Gastrocnemius medialis (tissue), 4 donors: ENCODE data around the gene TAGLN2. TPM values are rescaled to one million over a fixed set of nuclear protein-coding genes. Genes with fewer than 3 reads are reported as not detected.

ENCODE experiments used
- ATAC-seq, 2 donors: fragments of 150-250 bp; one replicate each; pipeline ENCODE4 v1.9.1; 2016
- DNase-seq, 2 donors: peaks; one replicate each; pipeline ENCODE4 v3.0.0-alpha.2; 2019
- H3K27ac ChIP-seq, 4 donors: fragments of 200-600 bp; sonication (generic); 1 replicate in 1 of 4; 2 replicates in 3 of 4; pipeline ENCODE4 v1.5.1; 2016 to 2018; ENCODE audit warnings: mild to moderate bottlenecking in 2 of 4, moderate library complexity in 1 of 4
- H3K27me3 ChIP-seq, 3 donors: fragments of 200-600 bp; sonication (generic) in 2 of 3; 1 replicate in 1 of 3; 2 replicates in 2 of 3; pipeline versions ENCODE4 v1.5.1 to v1.6.0; 2016 to 2019; ENCODE audit warnings: mild to moderate bottlenecking in 1 of 3, moderate library complexity in 1 of 3
- H3K36me3 ChIP-seq, 2 donors: fragments of 200-600 bp; sonication (generic) in 1 of 2; one replicate each; pipeline ENCODE4 v1.5.1; 2017 to 2018
- H3K4me1 ChIP-seq, 2 donors: fragments of 200-600 bp; sonication (generic) in 1 of 2; one replicate each; pipeline ENCODE4 v1.5.1; 2016 to 2017; ENCODE audit warnings: mild to moderate bottlenecking in 2 of 2
- H3K4me3 ChIP-seq, 4 donors: fragments of 200-600 bp; sonication (generic) in 3 of 4; 1 replicate in 1 of 4; 2 replicates in 3 of 4; pipeline ENCODE4 v1.5.1; 2016 to 2019; ENCODE audit warnings: mild to moderate bottlenecking in 2 of 4
- H3K9me3 ChIP-seq, 3 donors: fragments of 200-600 bp; sonication (generic) in 2 of 3; 1 replicate in 1 of 3; 2 replicates in 2 of 3; pipeline ENCODE4 v1.5.1; 2016 to 2019
- POLR2A ChIP-seq, 2 donors: fragments of 450-650 bp; IDR thresholded peaks; one replicate each; pipeline ENCODE4 v1.6.1; 2017; ENCODE audit warnings: antibody characterized with exemption in 2 of 2, mild to moderate bottlenecking in 2 of 2, moderate library complexity in 2 of 2
- in situ Hi-C, 4 donors: fragments of 200-750 bp; cut with MboI; loops; one replicate each; pipeline versions ENCODE4 v1.15.0 to v1.8.0; 2017; ENCODE audit warnings: low sequenced_read_pairs in 4 of 4
- intact Hi-C: fragments of 100-400 bp; cut with DNase I; formaldehyde crosslinking; loops from one replicate; pipeline ENCODE4 v1.15.1; 2023; ENCODE audit warnings: low total_unique reads
- total RNA-seq, 4 donors: library from RNA; depleted of rRNA; stranded (reverse); fragments of >200 nt; gene quantifications; one replicate each; pipeline versions ENCODE4 v1.1.0 to v1.2.3, GENCODE V29; 2016
- TF ChIP-seq, protein P1 (sequence below), 5 experiments: fragments of 450-650 bp in 3 of 5; fragments of 200-600 bp in 2 of 5; sonication (generic) in 2 of 5; IDR thresholded peaks in 4 of 5; conservative IDR thresholded peaks in 1 of 5; 1 replicate in 4 of 5; 2 replicates in 1 of 5; pipeline ENCODE4 v1.5.1; 2016 to 2019; ENCODE audit warnings: antibody characterized with exemption in 5 of 5, mild to moderate bottlenecking in 3 of 5, moderate library complexity in 3 of 5

TAGLN2 gene
- total RNA-seq, 4 donors from 2014 or later = 28.8 to 48.2 (median 37.5) TPM

DNA sequence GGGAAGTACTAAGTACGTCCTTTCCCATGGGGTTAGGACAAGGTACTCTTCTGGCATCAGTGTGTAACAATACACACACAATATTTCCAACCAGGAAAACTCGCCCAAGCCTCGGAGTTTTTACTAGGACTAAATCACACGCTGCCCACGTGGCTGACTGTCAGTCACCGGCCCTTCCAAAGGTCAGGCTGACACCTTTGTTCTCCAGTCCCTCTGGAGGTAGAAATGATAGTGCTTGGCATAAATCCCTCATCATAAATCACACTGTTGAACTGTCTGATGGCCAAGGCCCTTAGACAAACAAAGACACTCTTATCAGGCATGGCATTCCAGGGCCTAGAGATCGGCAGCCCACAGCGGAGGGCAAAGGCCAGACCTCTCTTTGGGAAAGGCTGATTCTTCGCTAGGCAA is 45.6 kb upstream of the TAGLN2 start:
- H3K4me3 ChIP-seq = no peak overlapping the region
- H3K36me3 ChIP-seq = no peaks in the 10 kb centered on the region
- no peaks in the 10 kb centered on the region for H3K9me3 ChIP-seq
- peaks cover 0 to 3% (median 0%) of the 10 kb centered on the region in 3 donors for H3K27me3 ChIP-seq
- DNase-seq (no peak), ATAC-seq (no peak)
- no peak overlapping the region for H3K27ac ChIP-seq
- no peak for TF ChIP-seq POLR2A (IDR thresholded peaks at IDR 0.05)
- TF ChIP-seq, protein P1, sequence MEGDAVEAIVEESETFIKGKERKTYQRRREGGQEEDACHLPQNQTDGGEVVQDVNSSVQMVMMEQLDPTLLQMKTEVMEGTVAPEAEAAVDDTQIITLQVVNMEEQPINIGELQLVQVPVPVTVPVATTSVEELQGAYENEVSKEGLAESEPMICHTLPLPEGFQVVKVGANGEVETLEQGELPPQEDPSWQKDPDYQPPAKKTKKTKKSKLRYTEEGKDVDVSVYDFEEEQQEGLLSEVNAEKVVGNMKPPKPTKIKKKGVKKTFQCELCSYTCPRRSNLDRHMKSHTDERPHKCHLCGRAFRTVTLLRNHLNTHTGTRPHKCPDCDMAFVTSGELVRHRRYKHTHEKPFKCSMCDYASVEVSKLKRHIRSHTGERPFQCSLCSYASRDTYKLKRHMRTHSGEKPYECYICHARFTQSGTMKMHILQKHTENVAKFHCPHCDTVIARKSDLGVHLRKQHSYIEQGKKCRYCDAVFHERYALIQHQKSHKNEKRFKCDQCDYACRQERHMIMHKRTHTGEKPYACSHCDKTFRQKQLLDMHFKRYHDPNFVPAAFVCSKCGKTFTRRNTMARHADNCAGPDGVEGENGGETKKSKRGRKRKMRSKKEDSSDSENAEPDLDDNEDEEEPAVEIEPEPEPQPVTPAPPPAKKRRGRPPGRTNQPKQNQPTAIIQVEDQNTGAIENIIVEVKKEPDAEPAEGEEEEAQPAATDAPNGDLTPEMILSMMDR (IDR thresholded peaks at IDR 0.05 in 4 of 5, conservative IDR thresholded peaks at IDR 0.05 in 1 of 5) = no peak
- H3K4me1 ChIP-seq = no peaks in the 10 kb centered on the region
- in situ Hi-C loops = no loop called here
- intact Hi-C loops = no loop called here

DNA sequence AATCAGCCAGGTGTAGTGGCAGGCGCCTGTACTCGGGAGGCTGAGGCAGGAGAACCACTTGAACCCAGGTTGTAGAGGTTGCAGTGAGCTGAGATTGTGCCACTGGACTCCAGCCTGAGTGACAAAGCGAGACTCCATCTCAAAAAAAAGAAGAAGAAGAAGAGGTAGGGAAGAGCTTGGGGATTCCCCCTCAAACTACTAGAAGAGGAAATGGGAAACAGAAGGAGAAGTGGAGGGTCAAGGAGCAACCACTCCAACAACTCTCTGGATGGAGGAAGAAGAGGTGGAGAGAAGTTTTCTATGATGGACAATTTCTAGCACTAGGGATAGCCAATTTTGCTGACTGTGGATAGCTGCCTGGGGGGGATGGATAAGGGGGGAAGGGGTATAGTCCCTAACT is 43.6 kb upstream of the TAGLN2 start:
- in situ Hi-C loops (no loop called here), intact Hi-C loops (no loop called here)
- TF ChIP-seq, protein P1 (IDR thresholded peaks at IDR 0.05 in 4 of 5, conservative IDR thresholded peaks at IDR 0.05 in 1 of 5) = no peak
- TF ChIP-seq POLR2A (IDR thresholded peaks at IDR 0.05) = no peak
- Histone ChIP-seq H3K27ac (no peak overlapping the region), H3K4me3 (no peak overlapping the region), H3K27me3 (peaks cover 0 to 2% (median 0%) of the 10 kb centered on the region in 3 donors), H3K36me3 (no peaks in the 10 kb centered on the region), H3K9me3 (no peaks in the 10 kb centered on the region), H3K4me1 (no peaks in the 10 kb centered on the region)
- no peak for DNase-seq
- no peak for ATAC-seq

DNA sequence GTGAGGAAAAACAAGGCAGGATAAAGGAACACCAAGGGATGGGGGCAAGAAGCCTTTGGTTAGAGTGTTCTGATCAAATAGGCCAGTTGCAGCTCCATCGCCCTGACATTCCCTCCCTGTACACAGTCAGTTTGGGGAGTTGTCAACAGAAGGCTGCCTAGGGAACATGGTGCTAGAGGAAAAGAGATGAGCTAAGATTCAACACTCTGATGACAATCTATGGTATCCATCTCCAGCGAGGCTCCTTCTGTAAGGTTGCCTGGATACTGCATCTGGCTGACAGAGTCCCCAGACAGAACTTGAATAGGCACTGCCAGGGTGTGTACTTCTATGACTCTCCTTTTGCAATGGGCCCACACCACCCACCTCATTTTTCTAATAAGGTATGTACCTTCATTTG is 40.0 kb upstream of the TAGLN2 start:
- DNase-seq = no peak
- in situ Hi-C loops = no loop called here
- intact Hi-C loops = no loop called here

DNA sequence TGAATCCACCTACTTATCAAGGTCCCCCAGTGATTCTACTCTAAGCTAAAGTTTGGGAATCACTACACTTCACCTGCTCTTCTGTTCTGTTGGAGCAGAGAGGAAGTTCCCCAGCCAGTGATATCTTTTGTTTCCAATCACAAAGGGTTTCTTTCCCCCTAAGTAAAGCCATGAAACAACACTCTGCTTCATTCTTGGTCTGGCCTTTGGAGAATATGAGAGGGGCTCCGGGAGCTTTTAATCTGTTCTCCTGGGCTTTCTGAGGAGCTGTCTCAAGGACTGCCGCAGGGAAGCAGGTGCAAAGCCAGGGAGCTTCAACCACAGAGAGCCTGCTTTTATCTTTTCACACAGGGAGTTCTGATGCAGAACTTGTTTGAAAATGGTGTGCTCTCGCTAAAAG is 38.8 kb upstream of the TAGLN2 start:
- in situ Hi-C loops (no loop called here), intact Hi-C loops (no loop called here)
- DNase-seq (no peak), ATAC-seq (no peak)
- TF ChIP-seq, protein P1 (IDR thresholded peaks at IDR 0.05 in 4 of 5, conservative IDR thresholded peaks at IDR 0.05 in 1 of 5) = no peak
- TF ChIP-seq POLR2A (IDR thresholded peaks at IDR 0.05) = no peak
- peaks cover 0 to 2% (median 0%) of the 10 kb centered on the region in 3 donors for H3K27me3 ChIP-seq
- H3K9me3 ChIP-seq = no peaks in the 10 kb centered on the region
- H3K4me3 ChIP-seq = no peak overlapping the region
- no peak overlapping the region for H3K27ac ChIP-seq
- no peaks in the 10 kb centered on the region for H3K4me1 ChIP-seq
- H3K36me3 ChIP-seq = no peaks in the 10 kb centered on the region

More for the DNA sequence above, 40.0 kb upstream of the TAGLN2 start:
- no peak overlapping the region for H3K4me3 ChIP-seq
- no peak for ATAC-seq
- no peaks in the 10 kb centered on the region for H3K4me1 ChIP-seq
- no peaks in the 10 kb centered on the region for H3K9me3 ChIP-seq
- TF ChIP-seq, protein P1 (IDR thresholded peaks at IDR 0.05 in 4 of 5, conservative IDR thresholded peaks at IDR 0.05 in 1 of 5) = no peak
- no peak for TF ChIP-seq POLR2A (IDR thresholded peaks at IDR 0.05)
- H3K36me3 ChIP-seq = no peaks in the 10 kb centered on the region
- H3K27ac ChIP-seq = no peak overlapping the region
- H3K27me3 ChIP-seq = peaks cover 0 to 2% (median 0%) of the 10 kb centered on the region in 3 donors

DNA sequence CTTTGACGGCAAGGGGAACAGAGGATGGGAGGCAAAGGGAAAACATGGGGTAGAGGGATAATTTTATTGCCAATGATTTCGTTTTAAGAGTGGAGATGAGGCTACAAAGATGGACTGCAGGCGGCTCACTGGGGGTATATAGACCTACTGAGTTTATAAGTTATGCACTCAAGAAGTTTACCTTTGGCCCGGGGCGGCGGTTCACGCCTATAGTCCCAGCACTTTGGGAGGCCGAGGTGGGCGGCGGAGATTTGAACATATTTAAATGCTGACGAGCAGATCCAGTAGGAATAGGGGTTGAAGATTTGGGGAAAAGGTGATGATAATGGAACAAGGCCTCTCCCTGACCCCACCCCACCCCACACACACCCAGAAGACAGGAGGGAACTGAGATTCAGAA is 36.9 kb upstream of the TAGLN2 start:
- intact Hi-C loops = no loop called here
- DNase-seq (no peak), ATAC-seq (no peak)
- H3K27me3 ChIP-seq = peaks cover 0 to 2% (median 0%) of the 10 kb centered on the region in 3 donors
- in situ Hi-C loops = no loop called here
- H3K36me3 ChIP-seq = no peaks in the 10 kb centered on the region
- no peaks in the 10 kb centered on the region for H3K4me1 ChIP-seq
- no peaks in the 10 kb centered on the region for H3K9me3 ChIP-seq
- TF ChIP-seq POLR2A (IDR thresholded peaks at IDR 0.05) = no peak
- TF ChIP-seq, protein P1 (IDR thresholded peaks at IDR 0.05 in 4 of 5, conservative IDR thresholded peaks at IDR 0.05 in 1 of 5) = no peak
- no peak overlapping the region for H3K4me3 ChIP-seq
- no peak overlapping the region for H3K27ac ChIP-seq
